Measurements from ENCODE around the gene LITAF. TPM values are rescaled to one million over a fixed set of nuclear protein-coding genes. Genes with fewer than 3 reads are reported as not detected.
A peak's percentile ranks its signal among the peaks of the same experiment; 100 is the strongest.
"Not testable (repeated sequence)": the region's sequence is repeated elsewhere in the genome, so short reads cannot be mapped to it uniquely, and the experiment has no call there.

Gene LITAF
- polyA plus RNA-seq, 3 donors, result 21.6 to 181 (median 148) TPM

DNA sequence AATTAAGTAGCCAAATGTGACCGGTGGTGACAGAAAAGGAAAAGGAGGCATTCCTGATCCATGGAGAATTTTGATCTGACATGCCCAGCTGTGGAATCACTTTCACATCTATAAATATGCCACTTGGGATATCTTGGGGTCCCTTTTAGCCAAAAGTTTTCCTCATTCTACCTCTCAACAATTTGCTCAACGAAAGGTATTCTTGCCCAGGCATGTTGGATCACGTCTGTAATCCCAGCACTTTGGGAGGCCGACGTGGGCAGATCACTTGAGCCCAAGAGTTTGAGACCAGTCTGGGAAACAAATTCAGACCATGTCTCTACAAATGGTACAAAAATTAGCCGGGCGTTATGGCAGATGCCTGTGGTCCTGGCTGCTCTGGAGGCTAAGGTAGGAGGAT, 24.3 kb downstream of the LITAF start:
- H3K27ac ChIP-seq (ENCODE audit: low read depth, low read length), result no peak overlapping the region
- 88 to 94% (median 90%) methylated on average over 7 of the region's 7 CpGs for WGBS, 3 donors

DNA sequence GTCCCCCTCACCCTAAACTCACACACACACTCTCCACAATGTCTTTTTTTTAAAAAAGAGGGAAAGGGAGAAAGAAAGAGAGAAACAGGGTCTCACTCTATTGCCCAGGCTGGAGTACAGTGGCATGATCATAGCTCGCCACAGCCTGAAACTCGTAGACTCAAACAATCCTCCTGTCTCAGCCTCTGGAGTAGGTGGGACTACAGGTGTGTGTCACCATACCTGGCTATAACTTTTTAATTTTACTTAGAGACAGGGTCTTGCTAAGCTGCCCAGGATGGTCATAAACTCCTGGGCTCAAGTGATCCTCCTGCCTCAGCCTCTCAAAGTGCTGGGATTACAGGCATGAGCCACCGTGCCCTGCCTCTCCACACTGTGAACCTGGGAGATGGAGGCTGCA, 24.9 kb downstream of the LITAF start:
- H3K27ac ChIP-seq (ENCODE audit: low read depth, low read length), result no peak overlapping the region
- WGBS, 3 donors, result 93 to 96% (median 94%) methylated on average over 3 of the region's 3 CpGs

DNA sequence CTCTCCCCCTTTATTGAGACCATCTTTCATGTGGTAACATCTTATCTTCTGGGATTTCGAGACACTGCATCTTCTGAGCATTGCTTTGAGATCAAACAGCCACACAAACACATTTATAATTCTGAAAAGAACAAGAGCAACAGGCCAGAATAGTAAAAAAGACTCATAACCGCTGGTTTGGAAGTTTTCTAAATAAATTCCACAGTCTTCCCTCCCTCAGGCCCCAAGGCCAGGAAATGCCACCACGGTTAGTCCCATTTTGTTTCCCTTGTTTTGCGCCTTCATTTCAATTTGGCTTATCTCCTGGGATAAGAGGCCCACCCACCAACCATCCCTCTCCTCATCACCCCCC, 25.3 kb downstream of the LITAF start:
- WGBS, 3 donors, result 57 to 74% (median 61%) methylated on average over 4 of the region's 4 CpGs

DNA sequence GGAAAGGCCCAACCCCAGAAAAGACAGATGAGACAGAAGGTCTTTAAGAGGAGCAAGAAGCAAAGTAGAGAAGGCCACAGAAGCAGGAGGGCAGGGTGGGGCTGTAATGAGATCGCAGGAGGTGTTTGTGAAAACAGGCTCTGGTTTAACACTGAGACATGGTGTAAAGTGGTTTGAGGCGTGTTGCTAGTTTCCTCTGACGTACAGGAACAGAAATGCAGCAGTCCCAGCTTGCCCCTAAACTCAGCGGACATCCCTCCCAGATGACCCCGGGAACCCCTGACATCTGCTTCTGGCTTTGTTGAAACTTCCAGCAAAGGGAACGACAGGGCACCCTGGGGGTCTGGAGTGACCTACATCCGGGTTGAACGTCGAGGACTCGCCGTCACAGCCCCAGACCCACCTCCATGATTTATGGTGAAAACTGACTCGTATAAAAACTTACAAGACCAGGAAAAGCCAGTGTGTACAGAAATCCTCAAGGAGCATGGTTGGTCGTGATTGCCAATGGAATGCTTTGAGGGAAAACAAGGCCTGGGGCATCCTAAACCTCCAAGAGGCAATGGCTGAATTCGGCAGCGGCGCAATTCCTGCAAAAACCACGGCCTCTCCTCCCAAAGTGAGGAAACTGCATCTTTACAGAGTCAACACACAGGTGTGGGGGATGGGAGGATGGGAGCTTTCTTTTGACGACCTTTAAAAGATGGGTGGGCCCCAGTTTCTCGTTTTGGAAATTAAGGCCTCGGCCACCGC, 25.8 kb downstream of the LITAF start:
- H3K27ac ChIP-seq (ENCODE audit: low read depth, low read length), result peak overlapping the region; percentile 26
- 33 to 57% (median 46%) methylated on average over 21 of the region's 21 CpGs for WGBS, 3 donors

More for the DNA sequence above, 25.3 kb downstream of the LITAF start:
- H3K27ac ChIP-seq (ENCODE audit: low read depth, low read length), result no peak overlapping the region

DNA sequence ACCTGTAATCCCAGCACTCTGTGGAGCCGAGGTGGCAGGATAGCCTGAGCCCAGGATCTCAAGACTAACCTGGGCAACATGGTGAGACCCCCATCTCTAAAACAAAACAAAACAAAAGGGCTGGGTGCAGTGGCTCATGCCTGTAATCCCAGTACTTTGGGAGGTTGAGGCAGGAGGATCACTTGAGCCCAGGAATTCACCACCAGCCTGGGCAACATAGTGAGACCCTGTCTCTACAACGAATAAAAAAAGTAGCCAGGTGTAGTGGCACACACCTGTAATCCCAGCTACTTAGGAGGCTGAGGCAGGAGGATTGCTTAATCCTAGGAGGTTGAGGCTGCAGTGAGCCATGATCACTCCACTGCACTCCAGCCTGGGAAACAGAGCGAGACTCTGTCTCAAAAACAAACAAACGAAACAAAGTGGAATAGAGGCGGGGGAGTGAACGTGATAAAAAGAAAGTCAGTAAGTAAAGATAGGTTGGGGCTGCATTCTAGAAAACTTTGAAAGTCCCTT, 28.4 kb downstream of the LITAF start:
- not testable (repeated sequence) for H3K27ac ChIP-seq (ENCODE audit: low read depth, low read length)
- WGBS, 3 donors, result 85 to 92% (median 91%) methylated on average over 6 of the region's 6 CpGs

DNA sequence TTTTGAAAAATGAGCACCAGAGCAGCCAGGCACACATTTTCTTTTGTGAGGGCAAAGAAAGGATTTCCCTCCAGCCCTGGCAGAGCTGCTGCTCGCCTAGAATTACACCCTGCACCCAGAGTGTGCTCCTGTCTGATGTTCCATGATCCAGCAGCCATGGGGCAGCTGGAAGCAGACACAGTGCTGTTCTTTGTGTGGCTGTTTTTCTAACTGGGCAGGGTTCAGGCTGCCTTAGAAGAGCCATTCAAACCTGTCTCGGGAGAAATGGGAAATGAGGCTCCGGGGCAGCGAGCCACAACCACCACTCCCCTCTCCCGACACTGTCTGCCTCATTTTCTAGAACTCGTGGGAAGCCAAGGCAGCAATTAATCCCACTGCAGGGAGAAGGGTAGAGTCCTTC, 28.9 kb downstream of the LITAF start:
- WGBS, 3 donors, result 36 to 58% (median 43%) methylated on average over 6 of the region's 6 CpGs
- no peak overlapping the region for H3K27ac ChIP-seq (ENCODE audit: low read depth, low read length)

DNA sequence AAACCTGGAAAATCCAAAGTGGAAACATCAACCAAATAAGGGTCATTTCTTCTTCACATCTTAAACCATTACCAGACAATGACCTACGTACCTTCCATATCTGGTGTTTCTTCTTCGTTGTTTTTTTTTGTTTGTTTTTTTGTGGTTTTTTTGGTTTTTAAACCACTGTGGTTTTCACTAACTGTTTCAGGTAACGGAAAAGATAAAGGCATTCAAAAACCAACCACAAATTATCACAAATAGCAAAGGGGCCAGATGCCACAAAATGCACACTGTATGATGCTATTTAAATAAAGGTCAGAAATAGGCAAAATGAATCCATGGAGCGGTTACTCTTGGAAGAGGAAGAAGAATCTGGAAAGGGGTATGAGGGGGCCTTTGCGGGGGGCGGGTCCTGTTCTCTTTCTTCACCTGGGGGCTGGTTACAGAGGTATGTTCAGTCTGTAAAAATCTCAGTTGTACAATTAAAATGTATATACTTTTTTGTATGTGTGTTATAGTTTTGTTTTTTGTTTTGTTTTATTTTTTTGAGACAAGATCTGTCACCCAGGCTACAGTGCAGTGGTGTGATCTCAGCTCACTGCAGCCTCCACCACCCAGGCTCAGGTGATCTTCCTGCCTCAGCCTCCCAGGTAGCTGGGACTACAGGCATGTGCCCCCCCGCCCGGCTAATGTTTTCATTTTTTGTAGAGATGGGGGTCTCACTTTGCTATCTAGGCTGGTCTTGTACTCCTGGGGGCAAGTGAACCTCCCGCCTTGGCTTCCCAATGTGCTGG, 29.6 kb downstream of the LITAF start:
- no peak overlapping the region for H3K27ac ChIP-seq (ENCODE audit: low read depth, low read length)
- WGBS, 3 donors, result 81 to 86% (median 82%) methylated on average over 9 of the region's 9 CpGs

DNA sequence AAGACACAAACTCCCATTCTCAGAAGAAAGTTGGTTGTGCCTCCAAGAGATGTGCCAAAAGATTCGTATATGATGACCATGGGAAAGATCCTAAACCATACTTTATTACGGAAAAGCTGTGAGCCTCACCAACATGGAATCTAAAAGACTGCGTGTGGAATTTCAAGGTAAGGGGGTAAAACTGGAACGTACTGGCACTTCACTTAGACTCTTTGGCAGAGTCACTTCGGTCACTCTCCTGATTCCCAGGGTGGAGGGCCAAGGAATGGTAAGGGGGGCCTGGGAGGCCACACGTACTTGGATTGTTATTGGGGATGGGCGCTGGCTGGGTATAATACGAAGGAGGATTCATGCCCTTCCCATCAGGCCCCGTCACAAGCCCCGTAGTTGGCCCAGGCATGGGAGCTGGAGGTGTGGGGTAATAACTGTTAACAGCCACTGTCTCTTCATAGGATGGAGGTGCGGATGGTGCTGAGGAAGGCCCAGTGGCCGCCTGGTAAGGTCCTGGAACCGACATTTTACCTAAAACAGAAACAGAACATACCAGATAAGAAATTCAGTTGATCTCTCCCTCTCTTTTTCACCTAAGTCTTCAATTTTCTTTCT, 30.4 kb downstream of the LITAF start:
- no peak overlapping the region for H3K27ac ChIP-seq (ENCODE audit: low read depth, low read length)
- 96 to 98% (median 97%) methylated on average over 13 of the region's 13 CpGs for WGBS, 3 donors

DNA sequence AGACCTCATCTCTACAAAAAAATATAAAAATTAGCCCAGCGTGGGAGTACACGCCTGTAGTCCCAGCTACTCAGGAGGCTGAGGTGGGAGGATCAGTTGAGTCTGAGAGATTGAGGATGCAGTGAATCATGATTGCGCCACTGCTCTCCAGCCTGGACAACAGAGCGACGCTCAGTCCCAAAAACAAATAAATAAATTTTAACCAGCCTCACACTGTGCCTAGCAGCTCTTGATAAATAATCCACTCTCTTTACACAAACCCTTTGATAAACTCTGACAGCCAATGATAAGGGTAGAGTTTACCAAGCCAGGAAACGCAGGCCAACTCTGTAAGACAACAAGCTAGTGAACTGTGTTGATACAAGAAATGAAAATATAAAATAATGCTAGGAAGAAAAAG, 32.7 kb downstream of the LITAF start:
- 33 to 82% (median 79%) methylated on average over 6 of the region's 6 CpGs for WGBS, 3 donors
- H3K27ac ChIP-seq (ENCODE audit: low read depth, low read length), result no peak overlapping the region

DNA sequence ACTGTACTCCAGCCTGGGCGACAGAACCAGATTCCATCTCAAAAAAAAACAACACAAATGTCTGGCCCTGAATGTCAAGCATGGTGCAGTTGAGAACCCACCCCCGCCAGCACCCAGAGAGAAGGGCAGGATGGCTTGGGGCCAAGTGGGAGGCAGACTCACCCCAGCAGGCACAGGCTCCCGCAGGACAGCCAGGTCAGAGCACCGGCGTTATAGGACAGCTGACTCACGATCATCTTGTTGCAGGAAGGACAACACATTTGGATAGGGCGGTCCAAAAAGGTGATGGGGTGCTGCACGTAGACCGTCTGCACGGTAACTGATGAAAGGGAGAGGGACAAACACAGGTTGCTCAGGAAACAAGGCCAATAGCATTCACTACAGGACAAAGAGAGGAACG, 33.3 kb downstream of the LITAF start:
- WGBS, 3 donors, result 70 to 88% (median 82%) methylated on average over 11 of the region's 11 CpGs
- H3K27ac ChIP-seq (ENCODE audit: low read depth, low read length), result no peak overlapping the region

DNA sequence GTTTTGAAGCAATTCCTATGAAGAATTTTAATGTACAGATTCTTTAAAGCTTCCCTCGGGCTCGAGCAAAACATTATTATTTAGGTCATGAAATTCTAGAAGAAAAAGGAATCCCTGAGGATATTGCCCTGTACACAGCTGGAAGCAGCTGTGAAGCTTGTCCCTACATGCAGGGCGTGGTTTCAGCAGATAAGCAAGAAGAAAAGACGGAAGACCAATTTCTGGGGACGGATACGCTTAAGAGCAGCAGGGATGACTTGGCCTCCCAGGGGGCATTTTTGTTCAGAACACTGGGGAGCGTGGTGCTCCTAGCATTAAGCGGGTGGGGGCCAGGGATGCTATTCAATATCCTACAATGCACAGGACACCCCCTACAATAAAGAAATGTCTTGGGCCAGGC, 34.3 kb downstream of the LITAF start:
- peak overlapping the region; percentile 57 for H3K27ac ChIP-seq (ENCODE audit: low read depth, low read length)
- 55 to 80% (median 64%) methylated on average over 8 of the region's 8 CpGs for WGBS, 3 donors

DNA sequence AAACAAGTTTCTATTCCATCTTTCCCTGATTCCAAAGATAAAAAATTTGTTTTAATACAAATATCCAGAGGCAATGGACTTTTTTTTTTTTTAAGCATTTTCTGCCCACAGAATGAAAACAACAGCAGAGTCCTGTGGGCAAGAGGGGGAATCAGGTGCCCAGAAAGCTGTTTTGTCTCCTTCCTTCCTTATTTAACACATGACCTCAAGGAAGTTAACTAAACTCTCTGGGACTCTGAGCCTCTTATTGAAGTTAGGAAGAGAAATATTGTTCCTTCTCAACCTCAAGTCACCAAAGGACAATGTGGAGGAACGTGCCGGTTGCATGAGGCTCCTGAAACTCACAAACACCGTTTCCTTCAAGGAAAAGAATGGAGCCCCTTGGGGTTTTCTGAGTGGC, 34.9 kb downstream of the LITAF start:
- WGBS, 3 donors, result 25 to 82% (median 30%) methylated on average over 3 of the region's 3 CpGs
- H3K27ac ChIP-seq (ENCODE audit: low read depth, low read length), result no peak overlapping the region

DNA sequence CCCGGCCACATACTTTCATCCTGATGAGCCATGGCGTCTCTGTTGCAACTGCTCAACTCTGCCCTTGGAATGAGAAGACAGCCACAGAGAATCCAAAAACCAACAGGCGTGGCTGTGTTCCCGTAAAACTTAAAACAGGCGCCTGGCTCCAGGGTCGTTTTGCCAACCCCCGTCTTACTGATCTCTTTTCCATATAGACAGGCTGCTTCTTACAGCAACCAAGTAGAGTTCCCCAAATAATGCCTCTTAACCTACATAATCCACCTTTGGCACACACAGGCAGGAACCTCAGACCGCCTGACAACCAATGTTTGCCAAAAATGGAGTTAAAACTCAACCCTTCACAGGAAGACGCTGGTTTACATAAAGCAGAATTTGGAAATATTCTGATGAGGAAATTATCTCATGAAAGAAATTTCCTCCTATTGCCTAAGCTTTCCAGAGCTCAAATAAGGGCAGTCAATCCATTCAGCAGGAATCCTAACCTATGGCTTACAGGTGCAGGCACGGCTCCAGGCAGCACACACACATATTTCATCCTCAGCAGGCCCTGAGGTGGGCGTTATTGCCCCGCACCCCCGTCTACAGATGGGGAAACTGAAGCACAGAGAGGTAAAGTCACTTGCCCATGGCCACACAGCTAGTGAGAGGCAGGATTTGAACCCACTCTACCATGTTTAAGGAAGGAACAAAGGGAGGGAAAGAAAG, 35.8 kb downstream of the LITAF start:
- H3K27ac ChIP-seq (ENCODE audit: low read depth, low read length), result no peak overlapping the region
- WGBS, 3 donors, result 48 to 77% (median 52%) methylated on average over 13 of the region's 13 CpGs

DNA sequence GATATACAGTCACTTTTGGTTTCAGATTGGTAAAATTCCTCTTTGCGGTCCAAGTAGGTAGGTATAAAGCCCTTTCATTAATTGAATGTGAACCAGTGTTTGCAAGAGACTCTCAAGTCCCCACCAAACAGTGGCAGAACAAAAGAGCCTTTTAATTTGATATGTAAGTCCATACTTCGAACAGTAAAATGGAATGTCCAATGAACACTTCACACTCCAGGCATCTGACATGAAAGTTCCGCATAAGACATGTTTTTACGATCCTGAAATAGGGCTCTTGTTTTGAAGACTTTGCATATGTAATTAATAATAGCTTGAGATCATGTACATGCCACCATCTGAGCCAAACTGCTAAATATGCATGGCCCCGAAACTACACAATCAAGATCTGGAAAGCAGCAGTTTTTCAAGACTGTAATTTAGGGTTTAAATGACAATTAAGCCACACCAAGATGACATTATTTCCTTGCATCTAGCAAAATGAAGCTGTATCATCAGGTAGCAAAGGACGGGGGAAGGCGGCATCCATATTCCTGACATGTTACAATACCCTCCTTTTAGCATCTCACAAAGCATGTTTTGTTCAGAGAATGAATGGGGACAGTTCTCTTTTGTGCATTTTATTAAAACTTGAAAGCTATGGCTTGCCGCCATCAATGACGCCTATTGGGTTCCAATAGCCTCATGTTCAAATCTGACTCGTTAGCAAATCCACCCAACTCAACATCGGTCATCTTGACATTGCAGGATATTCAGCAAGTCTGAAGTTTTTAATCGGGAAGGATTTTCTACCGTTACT, 39.4 kb downstream of the LITAF start:
- no peak overlapping the region for H3K27ac ChIP-seq (ENCODE audit: low read depth, low read length)
- 88 to 94% (median 93%) methylated on average over 13 of the region's 13 CpGs for WGBS, 3 donors

DNA sequence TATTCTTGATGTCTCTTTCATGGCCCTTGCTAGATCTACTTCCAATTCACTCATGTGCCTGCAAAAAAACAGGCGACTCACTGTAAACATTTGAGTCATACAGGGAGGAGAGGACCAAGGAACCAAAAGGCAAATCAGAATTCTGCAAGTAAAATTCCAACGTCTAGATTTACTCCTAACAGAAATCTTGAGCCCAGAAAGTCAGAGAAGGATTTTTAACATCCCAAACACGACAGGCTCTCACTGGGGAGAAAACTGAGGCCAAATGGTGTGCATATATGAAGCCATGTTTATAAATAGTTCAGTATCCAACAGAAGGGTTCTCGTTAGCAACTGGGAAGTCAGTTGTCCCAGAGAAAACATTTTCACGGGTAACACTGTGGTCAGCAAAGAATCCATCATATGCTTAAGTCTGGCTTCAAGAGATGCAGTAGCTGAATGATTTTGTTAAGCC, 40.1 kb downstream of the LITAF start:
- 61 to 69% (median 64%) methylated on average over 5 of the region's 5 CpGs for WGBS, 3 donors
- no peak overlapping the region for H3K27ac ChIP-seq (ENCODE audit: low read depth, low read length)

DNA sequence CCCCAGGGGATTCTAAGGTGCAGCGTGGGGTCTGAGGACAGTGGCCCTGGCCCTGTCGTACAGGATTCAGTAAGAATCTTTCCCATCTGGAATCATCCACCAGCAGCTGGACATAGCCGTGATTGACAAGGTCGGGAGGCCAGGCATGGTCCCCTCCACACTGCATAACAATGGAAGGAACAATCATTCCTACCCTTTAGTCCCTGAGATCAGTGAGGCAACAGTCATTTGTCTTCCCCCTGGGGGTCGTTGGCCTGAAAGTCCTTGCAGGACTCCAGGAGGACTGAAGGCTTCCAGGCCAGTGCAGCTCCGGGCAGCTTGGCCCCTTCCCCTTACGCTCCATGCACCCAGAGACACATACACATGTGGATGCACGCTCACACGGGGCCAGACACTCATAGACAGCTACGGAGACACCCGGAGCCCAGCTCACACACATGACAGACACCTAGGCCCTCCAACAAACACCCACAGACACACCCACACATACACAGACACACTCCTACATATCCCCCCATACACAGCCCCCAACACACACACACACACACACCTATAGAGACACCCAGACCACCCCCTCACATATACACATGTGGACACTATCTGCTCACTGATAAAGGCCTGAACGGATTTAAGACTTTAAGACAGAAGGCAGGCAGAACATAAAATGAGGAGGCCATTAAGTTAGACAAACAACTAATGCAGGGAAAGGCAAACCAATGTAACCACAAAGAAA, 42.9 kb downstream of the LITAF start:
- WGBS, 3 donors, result 68 to 84% (median 78%) methylated on average over 11 to 12 of the region's 12 CpGs
- H3K27ac ChIP-seq (ENCODE audit: low read depth, low read length), result no peak overlapping the region

DNA sequence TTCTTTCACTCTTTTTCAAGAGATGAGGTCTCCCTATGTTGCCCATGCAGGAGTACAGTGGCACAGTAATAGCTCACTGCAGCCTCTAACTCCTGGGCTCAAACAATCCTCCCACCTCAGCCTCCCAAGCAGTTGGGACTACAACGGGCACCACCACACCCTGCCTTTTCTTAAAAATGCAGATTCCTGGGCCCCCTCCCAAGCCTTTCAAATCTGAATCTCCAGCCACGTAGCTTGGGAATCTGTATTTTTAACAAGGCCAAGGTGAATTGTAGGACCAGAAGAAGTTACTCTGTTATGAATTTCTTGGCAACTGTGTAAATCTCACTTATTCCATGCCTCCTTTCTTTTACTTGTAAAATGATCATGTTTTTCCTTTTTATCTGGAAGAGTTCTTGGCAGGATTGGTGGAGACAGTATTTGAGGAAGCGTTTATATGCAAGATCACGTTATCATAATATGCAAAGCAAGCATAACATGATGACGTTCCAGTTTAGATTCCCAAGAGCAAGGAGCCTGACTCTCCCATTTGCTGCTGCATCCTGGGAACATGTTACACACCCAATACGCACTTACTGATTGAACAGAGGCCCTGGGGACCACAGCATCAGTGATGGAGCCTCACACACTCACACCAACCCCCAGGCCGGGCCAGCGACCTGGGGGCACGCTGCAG, 44.5 kb downstream of the LITAF start:
- 57 to 73% (median 58%) methylated on average over 9 of the region's 9 CpGs for WGBS, 3 donors
- H3K27ac ChIP-seq (ENCODE audit: low read depth, low read length), result no peak overlapping the region

Measured in adipose tissue (tissue), 3 donors.